ENCODE measurements around the gene METTL24.

Gene METTL24, protein sequence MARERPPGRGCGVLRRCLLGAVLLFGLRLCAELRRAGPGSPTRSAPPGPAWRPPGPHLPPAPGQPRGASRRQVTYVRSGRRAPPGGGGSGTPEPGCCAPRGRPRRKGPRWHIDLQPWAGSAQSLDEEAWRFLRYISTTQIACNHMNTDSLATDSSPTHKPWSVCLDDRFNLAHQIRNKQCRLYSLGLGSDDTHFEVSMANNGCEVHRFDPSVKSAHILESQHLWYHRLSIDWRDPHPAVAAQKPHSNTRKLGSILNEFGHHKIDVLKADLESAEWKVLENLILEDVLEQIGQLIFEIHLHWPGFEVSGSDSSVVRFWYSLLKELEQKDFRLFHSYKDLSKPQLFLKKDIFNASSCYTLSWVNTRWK

DNA sequence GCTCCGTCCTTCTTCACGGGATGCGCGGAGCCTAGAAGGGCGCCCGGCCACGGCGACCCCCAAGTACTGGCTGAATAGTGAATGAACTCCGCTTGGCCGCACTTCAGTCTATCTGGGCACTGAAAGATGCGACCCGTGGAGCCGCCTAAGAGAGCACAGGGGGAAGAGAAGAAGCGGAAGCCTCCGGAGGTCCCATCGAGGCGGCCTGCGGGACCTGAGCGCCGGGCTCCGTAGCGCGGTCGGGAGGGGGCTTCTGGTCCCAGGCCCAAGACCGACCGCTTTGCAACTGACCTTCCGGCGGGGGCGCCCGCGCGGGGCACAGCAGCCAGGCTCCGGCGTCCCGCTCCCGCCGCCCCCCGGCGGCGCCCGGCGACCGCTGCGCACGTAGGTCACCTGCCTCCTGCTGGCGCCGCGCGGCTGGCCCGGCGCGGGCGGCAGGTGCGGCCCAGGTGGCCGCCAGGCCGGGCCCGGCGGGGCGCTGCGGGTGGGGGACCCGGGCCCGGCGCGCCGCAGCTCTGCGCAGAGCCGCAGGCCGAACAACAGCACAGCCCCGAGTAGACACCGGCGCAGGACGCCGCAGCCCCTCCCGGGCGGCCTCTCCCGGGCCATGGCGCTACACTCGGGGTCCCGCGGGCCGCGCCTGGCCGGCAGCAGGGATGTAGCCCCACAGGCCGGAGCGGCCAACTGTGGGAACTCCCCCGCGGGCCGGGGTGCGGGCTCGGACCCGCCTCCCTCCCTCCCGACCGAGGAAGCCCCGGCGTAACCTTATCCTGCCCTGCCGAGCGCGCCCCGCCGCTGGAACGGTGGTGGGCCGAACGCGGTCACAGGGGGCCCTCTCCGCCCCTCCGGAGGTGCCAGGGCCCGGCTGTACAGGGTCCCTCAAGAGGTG, at the start of gene METTL24:
Gene METTL24 (minus strand): TSS at position 686 of the 889 bp plus-strand sequence. CDS start 77 bp downstream, at position 609.
- peak; percentile 30 for DNase-seq (ENCODE audit: low spot score)

DNA sequence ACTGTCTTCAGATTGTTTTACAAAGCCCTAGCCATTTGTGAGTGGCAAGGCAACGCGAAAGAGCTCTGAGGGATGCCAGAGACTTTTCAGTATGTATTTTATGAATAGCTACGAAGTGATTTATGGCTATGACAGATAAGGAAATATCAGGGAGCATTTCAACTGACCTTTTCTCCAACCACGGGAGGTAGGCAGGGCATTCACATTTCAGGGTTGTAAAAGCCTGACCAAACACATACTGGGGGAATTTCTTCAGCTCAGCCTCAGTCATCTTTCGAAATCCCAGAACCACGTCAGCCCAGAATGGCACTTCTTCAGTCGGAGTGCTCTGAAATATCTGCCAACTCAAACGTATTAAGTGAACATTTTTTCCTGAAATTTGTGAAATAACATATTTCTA, 46.5 kb upstream of the METTL24 start:
- no peak for DNase-seq (ENCODE audit: low spot score)

DNA sequence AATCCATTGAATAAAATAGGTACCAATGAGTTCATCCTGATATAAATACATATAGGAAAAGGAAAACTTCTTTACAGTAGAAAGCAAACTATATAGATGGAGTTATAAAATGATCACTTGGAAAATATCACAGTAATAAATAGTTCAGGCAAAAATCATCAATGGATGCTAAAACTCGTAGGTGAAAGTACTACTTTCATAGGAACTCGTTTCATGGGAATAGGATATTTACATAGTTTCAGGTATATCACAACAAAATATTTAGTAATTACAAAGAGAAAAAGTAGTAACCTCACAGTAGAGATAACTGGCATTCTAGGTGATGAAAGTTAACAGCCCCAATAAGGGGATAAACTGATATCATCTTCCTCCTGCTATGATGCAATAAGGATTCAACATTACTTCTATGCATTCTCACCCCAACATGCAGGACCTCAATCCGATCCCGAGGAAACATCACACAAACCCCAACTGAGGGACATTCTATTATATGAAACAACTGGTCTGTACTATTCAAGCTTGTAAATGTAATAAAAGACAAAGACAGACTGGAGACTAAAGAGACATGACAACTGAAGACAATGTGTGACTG, 43.5 kb upstream of the METTL24 start:
- DNase-seq (ENCODE audit: low spot score), result no peak

DNA sequence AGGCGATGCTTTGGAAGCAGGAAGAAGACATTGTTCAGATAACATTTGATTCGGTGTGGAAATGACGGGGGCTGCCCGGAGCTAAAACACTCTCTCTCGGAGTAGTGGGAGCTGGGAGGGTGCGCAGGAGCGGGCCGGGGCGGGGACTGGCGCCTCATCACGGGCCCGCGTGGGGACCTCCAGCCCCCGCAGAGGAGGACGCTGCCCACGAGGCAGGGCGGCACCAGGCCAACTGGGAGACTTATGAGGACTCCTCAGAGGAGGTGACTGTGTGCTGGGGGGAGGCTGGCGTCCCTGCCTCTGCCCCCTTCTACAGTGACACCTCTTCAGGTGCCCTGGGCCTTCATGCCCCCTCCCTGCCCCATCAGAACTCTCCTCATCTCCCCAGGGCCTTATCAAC, 42.1 kb upstream of the METTL24 start:
- DNase-seq (ENCODE audit: low spot score), result no peak

DNA sequence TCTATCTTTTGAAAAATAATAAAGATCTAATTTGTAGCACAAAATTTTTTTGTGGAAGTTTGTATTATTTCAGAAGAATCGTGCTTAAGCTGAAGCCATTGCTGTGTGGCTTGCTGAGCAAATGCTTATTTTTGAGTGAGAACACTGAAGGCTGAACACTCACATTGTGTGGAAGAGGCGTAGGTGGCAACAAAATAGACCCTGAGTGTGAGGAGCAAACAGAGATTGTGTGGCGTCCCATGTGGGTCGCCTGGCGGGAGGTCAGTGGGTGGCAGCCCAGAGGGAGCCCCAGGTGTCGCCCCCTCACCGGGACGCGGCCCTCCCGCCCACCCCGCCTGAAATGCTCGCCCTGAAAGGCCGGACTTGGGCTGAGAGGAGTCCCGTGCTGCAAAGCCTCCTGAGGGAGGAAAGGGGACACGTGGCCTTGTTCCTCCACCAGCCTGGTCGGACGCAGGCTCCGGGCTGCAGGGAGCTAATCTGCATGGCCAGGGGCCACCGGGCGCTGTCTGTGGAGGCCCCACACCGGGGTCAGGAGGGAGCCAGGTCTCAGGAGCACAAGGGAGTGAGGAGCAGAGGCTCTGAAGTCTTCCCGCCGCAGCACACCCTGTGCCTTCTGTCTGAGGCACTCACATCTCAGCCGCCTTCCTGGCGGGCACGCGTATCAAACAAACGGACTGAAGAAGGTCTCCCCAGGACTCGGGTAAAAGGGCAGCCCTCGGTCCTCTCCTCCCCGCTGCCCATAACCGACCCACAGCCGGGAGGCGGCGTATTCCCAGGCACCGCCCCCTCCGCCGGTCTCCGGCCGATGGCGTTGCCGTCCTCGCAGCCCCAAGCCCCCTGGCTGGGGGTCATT, 41.3 kb upstream of the METTL24 start:
- no peak for DNase-seq (ENCODE audit: low spot score)

DNA sequence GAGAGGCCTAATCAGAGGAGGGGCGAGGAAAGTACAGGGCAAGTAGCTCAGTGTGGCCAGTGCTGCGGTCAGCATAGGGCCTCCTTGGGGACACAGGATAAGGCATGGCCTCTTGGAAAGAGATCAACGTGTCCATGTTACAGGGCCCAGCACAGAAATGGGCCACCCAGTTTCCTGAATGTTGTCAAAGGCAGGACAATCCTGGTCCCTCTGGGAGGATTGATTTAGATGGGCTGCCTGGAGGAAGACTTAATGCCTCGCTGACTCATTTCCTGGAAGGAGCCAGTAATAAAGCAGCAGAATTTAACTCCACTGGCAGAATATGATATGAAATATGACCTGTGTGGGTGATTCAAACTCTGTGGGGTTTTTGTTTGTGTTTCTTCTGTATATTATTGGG, 40.6 kb upstream of the METTL24 start:
- no peak for DNase-seq (ENCODE audit: low spot score)

DNA sequence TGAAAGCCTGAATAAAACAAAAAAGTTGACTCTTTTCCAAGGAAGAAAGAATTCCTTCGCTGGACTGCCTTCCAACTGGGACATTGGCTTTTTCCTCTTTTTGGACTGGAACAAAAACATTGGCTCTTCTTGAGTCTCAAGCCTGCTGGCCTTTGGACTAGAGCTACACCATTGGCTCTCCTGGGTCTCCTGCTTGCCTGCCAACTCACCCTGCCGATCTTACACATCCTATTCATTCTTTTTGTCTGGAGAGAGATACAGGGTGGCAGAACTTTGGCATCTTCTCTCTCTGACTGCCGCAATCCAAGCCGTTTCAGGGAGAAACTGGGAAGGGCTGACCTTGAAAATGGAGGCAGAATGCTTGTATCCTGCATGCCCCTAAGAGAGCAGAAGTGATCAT, 37.1 kb upstream of the METTL24 start:
- DNase-seq (ENCODE audit: low spot score), result no peak

DNA sequence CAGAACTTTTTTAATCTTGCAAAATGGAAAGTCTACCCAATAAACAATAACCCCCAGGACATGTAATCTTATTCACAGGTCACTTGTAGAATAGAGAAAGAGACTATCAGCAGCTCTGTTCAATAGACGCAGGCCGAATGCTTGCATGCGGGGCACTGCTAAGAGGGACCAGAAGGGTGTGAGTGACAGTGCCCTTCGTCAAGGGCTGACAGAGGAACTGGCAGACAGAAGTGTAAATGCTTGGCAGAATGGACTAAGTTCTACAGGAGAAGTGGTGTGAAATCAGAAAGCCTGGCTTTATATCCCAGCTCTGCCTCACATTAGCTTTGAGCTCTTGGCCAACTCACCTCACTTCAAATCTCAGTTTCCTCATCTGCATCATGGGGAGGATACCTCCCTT, 36.3 kb upstream of the METTL24 start:
- DNase-seq (ENCODE audit: low spot score), result no peak

DNA sequence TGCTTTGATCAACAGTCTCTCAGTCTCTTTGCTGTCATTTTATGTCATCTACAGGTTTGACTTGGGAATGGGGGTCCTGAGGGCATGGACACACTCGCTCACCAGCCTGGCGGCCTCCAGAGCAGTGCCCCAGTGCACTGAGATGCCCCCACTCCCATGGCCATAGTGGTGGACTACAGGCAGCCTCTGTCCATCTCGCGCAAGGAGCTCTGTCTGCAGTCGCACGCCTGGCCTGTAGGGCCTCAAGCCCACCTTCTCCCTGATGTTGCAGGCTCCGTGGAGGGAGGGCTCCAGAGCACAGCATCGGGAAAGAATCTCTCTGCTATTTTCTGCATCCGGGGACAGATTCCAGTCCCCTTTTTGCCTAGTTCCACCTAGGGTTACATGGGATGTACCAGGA, 34.6 kb upstream of the METTL24 start:
- DNase-seq (ENCODE audit: low spot score), result no peak

DNA sequence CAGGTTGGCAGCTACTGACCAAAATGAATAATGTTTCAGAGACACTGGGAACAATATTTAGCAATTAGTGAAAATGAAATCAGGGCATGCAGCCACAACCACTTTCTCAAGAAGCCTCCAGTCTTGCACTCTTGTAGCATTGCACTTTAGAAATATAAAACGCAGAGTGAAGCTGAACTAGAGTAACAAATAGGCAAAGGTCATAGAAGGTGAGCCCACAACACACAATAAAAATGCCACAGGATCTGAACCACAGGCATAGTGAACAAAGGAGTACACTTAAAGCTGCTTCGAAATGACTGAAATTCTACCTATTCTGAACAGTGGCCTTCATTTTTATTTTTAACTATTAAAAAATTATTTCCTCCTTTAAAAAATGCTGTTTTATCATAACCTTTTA, 32.3 kb upstream of the METTL24 start:
- DNase-seq (ENCODE audit: low spot score), result no peak

DNA sequence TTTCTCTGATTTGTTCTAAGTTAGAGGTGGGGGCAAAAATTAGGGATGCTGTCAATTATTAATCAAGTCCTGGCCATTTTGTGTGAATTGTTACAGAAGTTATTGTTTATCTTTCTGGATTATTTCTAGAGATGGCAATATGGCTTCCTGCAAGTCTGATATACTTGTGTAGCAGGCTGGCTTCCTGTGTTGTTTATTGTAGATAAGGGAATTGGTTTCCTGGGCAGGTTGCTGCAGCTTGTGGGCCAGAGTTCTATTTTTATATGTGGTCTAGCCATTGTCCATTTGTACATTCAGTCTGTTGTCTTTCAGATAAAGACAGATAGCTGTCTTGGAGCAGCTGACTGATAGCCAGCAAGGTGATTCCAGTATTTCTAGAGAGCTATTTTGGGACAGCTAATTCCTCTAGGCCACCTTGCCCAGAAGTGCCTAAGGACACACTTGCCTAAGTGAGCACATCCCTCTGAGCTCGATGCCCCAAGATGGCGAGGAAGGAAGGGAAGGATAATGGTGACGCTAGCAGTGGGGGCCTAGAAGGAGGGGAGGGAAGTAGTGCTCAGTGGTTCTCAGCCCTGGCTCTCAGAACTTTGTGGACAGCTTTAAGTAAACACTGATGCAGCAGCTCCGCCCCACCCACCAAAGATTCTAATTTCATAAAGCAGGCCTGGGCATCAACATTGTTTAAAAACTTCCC, 31.7 kb upstream of the METTL24 start:
- DNase-seq (ENCODE audit: low spot score), result no peak

DNA sequence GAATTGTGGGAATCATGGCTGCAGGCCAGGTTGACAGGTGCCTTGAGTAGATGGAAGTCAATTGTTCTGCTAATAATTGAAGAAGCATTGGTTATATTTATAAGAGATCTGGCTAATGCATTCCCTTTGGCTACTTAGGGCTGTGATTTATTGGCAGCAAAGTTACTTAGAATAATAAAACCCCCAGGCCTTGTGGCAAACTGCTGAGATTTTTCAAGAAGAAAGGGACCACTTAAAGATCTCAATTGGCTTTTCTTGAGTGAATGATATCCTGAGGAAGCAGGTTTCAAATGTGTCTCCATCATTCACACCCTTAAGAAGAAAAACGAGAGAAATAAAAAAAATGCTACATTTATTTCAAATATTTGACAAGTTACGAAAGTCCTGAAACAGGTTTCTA, 29.8 kb upstream of the METTL24 start:
- no peak for DNase-seq (ENCODE audit: low spot score)

DNA sequence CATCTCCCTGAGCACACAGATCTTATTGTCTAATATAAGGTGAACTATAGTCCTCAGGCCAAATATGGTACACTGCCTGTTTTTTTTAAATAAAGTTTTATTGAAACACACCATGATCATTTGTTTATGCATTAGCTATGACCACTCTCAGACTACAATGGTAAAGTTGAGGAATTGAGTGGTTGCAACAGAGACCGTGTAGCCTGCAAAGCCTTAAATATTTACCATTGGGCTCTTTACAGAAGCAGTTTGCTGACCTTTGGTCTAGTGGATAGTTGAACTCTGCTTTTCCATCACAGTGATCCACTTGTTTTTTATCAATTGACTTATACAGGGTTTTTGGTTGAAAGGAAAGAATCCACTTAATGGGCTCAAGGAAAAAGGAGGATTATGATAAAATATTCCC, 27.3 kb upstream of the METTL24 start:
- DNase-seq (ENCODE audit: low spot score), result no peak

DNA sequence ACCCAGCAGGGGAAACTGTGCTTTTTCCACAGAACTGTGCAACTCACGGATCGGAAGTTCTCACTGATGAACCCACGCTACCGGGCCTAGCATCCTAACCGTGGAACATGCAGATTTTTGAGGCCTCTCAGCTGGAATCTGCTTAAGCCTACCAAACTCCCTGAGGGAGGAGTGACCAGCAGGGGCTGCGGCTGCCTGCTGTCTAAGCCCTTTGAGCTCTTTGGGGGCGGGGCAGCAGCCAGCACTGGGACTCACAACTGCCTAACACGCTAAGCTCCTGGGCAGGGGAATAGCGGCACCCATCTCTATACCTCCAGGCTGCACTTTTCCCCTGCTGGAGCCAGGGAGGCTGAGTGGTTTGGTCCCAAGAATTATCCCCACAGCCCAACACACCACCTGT, 20.4 kb upstream of the METTL24 start:
- no peak for DNase-seq (ENCODE audit: low spot score)

DNA sequence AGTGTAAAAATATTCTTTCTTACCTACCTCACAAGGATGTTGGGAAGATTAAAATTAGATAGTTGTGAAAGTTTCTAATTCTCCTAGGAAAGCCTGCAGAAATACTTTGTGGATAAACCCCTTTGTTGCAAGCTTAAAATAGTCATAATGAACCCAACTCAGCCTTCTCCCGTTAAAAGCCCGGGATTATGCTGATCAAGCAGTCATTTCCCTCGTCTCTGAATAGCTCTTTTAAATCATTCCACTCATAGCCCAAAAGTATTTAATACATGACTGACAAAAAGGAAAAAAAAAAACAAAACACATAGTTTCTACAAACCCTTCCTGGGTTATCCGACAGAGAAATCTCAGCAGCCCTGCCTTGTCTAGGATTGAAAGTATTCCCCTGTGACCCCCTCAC, 10.9 kb upstream of the METTL24 start:
- DNase-seq (ENCODE audit: low spot score), result no peak

DNA sequence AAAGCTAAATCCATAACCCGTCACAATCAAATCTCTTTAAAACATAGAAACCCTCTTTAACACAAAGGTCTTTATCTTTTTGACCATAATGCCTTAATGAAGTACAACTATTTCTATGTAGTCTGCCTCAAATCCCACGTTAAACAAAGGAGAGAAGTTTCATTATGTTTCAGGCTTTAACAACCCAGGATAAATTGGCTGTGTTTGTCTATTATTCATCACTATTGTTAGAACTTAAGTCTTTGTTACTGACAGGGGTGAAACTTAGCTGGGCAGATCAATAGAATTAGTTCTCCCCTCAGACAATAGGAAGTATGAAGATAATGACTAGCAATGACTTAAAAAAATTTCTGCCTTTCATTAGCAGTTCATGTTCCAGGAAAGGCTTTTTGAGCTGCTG, 10.1 kb upstream of the METTL24 start:
- no peak for DNase-seq (ENCODE audit: low spot score)

DNA sequence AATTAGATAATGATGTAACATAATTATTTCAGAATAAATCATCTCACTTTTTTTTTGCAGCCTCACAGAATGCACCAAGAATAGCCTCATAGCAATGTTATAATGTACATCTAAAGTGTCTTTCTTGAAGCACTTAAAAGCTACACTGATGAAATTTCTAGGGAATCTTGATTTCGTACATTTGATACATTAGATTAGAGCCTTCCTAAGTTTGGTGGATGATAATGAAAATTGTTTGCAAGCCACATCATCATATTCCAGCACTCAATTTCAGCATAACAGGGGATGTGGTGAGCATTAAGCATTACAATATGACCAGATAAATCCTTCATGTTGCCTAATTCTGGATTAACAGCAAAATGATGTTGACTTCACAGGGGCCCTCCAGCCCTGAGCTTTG, 9.7 kb upstream of the METTL24 start:
- no peak for DNase-seq (ENCODE audit: low spot score)

DNA sequence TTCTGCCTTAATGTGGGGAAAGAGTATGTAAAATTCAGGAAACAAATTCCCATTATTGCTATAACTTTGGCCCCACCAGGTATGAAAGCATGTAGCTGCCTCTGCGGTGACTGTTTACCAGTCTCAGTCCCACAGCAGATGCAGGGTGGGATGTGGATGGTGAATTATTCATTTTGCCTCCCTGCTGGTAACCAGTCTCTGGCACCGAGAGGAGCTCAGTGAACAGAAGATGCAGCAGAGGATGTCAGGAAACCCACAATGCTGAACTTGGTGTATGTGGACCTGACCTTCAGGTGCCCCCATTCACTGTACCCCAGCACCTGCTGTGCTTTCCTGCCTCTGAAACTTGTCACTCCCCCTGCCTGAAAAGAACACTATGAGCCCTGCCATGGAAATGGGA, 8.8 kb upstream of the METTL24 start:
- DNase-seq (ENCODE audit: low spot score), result no peak

DNA sequence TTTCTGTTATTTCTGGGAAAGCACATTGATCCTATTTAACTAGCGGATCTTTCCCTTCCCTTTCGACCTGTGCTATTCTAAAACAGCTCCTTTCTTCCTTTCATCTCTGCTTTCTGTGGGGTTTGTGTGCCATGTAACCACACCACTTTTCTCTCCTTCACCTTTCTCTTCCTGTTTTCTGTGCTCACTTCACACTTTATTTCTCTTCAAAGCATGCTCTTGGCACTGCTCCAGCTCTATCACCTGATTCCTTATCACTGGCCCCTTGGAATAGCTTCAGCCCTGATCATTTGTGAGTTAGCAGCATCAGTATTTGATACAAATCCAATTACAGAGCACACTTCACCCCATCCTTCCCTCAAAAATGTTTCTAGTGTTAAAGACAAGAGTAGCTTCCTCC, 8.1 kb upstream of the METTL24 start:
- no peak for DNase-seq (ENCODE audit: low spot score)

DNA sequence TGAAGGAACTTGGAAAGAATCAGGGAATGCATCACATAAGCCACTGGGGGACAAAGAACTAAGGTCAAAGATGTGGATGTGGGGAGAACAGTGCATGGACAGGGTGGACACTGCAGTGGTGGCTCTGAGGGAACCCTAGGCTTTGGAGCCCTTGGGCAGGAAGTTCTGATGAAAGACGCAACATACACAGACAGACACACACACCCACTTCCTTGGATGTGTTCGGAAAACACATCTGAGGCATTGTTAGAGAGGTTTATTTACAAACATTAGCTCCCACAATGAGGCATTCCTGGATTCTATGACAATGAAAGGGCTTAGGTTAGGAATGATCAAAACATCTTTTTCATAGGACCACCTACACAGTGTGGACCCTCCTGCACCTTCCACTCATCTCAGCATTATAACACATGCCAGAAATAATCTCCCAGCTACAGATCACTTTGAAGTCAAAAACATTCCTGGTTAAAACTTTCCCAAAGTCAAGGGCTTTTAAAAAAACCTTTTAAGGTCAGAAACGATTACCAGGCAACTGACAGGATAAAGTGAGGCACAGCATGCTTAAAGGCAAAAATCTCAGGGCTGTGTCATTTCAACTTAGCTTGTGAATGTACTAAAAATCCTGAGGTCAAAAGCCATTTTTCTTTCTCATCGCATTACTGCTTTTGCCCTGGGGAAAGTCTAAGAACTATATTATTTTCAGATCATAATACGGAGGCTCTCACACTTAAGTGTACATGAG, 6.4 kb upstream of the METTL24 start:
- DNase-seq (ENCODE audit: low spot score), result no peak

DNA sequence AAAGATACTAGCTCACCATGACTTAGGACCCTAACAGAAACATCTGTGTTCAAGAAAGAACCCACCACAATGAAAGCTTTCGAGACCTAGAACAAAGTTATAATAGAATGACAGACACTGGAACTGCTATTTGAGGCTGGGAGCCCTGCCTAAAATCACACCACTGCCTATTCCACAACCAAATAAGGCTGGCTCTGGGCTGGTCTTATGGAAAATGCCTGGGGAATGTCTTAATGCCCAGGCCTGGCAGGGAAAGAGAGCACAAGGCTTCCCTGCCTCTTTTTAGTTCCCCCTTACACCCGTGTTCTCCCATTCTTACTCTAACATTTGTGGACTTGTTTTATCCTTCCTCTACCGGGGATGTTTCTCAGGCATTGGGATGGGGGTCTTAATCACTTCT, 5.6 kb upstream of the METTL24 start:
- no peak for DNase-seq (ENCODE audit: low spot score)
